ENCODE measurements around the gene AKR1B1. TPM values are rescaled to one million over a fixed set of nuclear protein-coding genes. Genes with fewer than 3 reads are reported as not detected.

Gene AKR1B1
- total RNA-seq, 1 donor = 85.8 TPM

GRCh38 chr7:134482858-134483257 lies 24.0 kb upstream of the AKR1B1 start:
- Histone ChIP-seq H3K4me3 (ENCODE audit: insufficient read depth, low read length) (no peak overlapping the region), H2AFZ (ENCODE audit: low read length) (no peak overlapping the region), H3K9me3 (ENCODE audit: low read depth, low read length) (no peaks in the 10 kb centered on the region), H3K4me1 (ENCODE audit: insufficient read depth, low read length) (peaks cover 13% of the 10 kb centered on the region), H3K27me3 (ENCODE audit: insufficient read depth, low read length) (no peaks in the 10 kb centered on the region), H3K79me2 (ENCODE audit: insufficient read depth, low read length) (no peaks in the 10 kb centered on the region), H3K27ac (ENCODE audit: low read depth, low read length) (no peak overlapping the region), H4K20me1 (ENCODE audit: insufficient read depth, low read length) (no peaks in the 10 kb centered on the region), H3K36me3 (ENCODE audit: insufficient read depth, low read length) (no peaks in the 10 kb centered on the region), H3K4me2 (ENCODE audit: insufficient read depth, low read length) (no peak overlapping the region)
- no peak for DNase-seq (ENCODE audit: insufficient read length, low spot score, missing footprints)
- TF ChIP-seq CTCF (IDR thresholded peaks at IDR 0.05; ENCODE audit: extremely low read depth, low read depth, low read length) = no peak

- Histone ChIP-seq H3K27ac (ENCODE audit: low read depth, low read length) (no peak overlapping the region), H2AFZ (ENCODE audit: low read length) (no peak overlapping the region), H3K4me3 (ENCODE audit: insufficient read depth, low read length) (no peak overlapping the region), H3K36me3 (ENCODE audit: insufficient read depth, low read length) (no peaks in the 10 kb centered on the region), H3K79me2 (ENCODE audit: insufficient read depth, low read length) (no peaks in the 10 kb centered on the region), H3K4me2 (ENCODE audit: insufficient read depth, low read length) (no peak overlapping the region), H3K4me1 (ENCODE audit: insufficient read depth, low read length) (peaks cover 14% of the 10 kb centered on the region), H3K9me3 (ENCODE audit: low read depth, low read length) (no peaks in the 10 kb centered on the region), H3K27me3 (ENCODE audit: insufficient read depth, low read length) (no peaks in the 10 kb centered on the region), H4K20me1 (ENCODE audit: insufficient read depth, low read length) (no peaks in the 10 kb centered on the region)
- no peak for TF ChIP-seq CTCF (IDR thresholded peaks at IDR 0.05; ENCODE audit: extremely low read depth, low read depth, low read length)
- no peak for DNase-seq (ENCODE audit: insufficient read length, low spot score, missing footprints)
These were observed 22.3 kb upstream of the AKR1B1 start for GRCh38 chr7:134481167-134481566.

DNA sequence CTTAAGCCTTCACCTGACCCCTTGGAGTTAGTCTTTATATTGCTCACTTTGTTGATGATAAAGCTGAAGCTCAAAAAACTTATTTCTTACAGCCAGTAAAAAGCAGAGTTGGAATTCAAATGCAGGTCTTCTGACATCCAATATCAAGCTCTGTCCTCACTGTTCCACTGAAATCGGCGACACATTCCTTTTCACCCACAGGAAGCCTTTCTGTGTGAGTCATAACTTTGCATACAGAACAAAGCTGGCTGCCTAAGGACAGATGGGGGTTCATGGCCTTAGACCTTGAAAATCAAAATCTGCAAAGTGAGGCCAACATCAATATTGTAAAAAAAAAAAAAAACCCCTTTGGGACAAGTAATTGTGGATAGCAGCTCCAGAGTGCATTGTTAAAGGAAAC lies 21.8 kb upstream of the AKR1B1 start:
- DNase-seq (ENCODE audit: insufficient read length, low spot score, missing footprints) = no peak
- Histone ChIP-seq H3K4me3 (ENCODE audit: insufficient read depth, low read length) (no peak overlapping the region), H3K79me2 (ENCODE audit: insufficient read depth, low read length) (no peaks in the 10 kb centered on the region), H3K27ac (ENCODE audit: low read depth, low read length) (no peak overlapping the region), H3K9me3 (ENCODE audit: low read depth, low read length) (no peaks in the 10 kb centered on the region), H3K4me1 (ENCODE audit: insufficient read depth, low read length) (peaks cover 14% of the 10 kb centered on the region), H3K27me3 (ENCODE audit: insufficient read depth, low read length) (no peaks in the 10 kb centered on the region), H4K20me1 (ENCODE audit: insufficient read depth, low read length) (no peaks in the 10 kb centered on the region), H2AFZ (ENCODE audit: low read length) (no peak overlapping the region), H3K4me2 (ENCODE audit: insufficient read depth, low read length) (peak overlapping the region; percentile 4), H3K36me3 (ENCODE audit: insufficient read depth, low read length) (no peaks in the 10 kb centered on the region)
- TF ChIP-seq CTCF (IDR thresholded peaks at IDR 0.05; ENCODE audit: extremely low read depth, low read depth, low read length) = no peak

DNA sequence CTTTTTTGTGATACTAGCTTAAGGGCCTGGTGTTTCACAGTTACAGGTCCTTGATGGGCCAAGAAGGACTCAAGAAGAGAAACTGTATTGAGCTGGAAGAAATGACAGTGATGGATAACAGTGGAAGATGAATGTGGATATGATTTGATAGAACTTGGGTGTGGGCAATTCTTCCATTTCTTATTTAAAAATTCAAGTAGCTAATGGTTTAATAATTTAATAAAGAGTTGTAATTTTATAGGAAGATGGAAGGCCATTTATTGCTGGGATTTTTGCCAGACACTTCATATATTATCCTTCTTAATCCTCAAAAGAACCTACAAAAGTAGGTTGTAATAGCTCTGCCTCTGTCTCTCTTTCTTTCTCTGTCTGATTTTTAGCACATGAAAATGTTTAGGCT lies 21.3 kb upstream of the AKR1B1 start:
- no peak overlapping the region for H3K4me3 ChIP-seq (ENCODE audit: insufficient read depth, low read length)
- H3K4me2 ChIP-seq (ENCODE audit: insufficient read depth, low read length) = no peak overlapping the region
- no peak overlapping the region for H3K27ac ChIP-seq (ENCODE audit: low read depth, low read length)
- peaks cover 14% of the 10 kb centered on the region for H3K4me1 ChIP-seq (ENCODE audit: insufficient read depth, low read length)
- no peak for DNase-seq (ENCODE audit: insufficient read length, low spot score, missing footprints)
- no peaks in the 10 kb centered on the region for H4K20me1 ChIP-seq (ENCODE audit: insufficient read depth, low read length)
- H3K27me3 ChIP-seq (ENCODE audit: insufficient read depth, low read length) = no peaks in the 10 kb centered on the region
- no peak for TF ChIP-seq CTCF (IDR thresholded peaks at IDR 0.05; ENCODE audit: extremely low read depth, low read depth, low read length)
- H3K36me3 ChIP-seq (ENCODE audit: insufficient read depth, low read length) = no peaks in the 10 kb centered on the region
- H2AFZ ChIP-seq (ENCODE audit: low read length) = no peak overlapping the region
- no peaks in the 10 kb centered on the region for H3K79me2 ChIP-seq (ENCODE audit: insufficient read depth, low read length)
- H3K9me3 ChIP-seq (ENCODE audit: low read depth, low read length) = no peaks in the 10 kb centered on the region
